DOHH2 (cell line): Measurements from ENCODE around the gene FARS2.

Experiments used
- CTCF ChIP-seq: fragments of 200-600 bp; sonication (generic); IDR thresholded peaks from one replicate; pipeline ENCODE4 v1.5.1; 2014; ENCODE audit warnings: antibody characterized with exemption, mild to moderate bottlenecking, low read depth, low read length; ENCODE audit not compliant: poor library complexity, severe bottlenecking
- EZH2phosphoT487 ChIP-seq: fragments of 200-600 bp; sonication (generic); IDR thresholded peaks from 2 replicates; pipeline ENCODE4 v1.6.1; 2017; ENCODE audit warnings: borderline replicate concordance, mild to moderate bottlenecking, antibody characterized with exemption, low read length, moderate library complexity, mixed read lengths

GRCh38 chr6:5302220-5302946, 41.1 kb downstream of the FARS2 start:
- no peak for TF ChIP-seq CTCF
- TF ChIP-seq EZH2phosphoT487, result no peak
